Inferior parietal cortex (tissue), 1 donor: ENCODE measurements around the gene MYBPHL.

Experiments used
- DNase-seq: peaks from one replicate; pipeline ENCODE4 v3.0.0-alpha.2; 2016; ENCODE audit errors: extremely low spot score

MYBPHL gene

DNA sequence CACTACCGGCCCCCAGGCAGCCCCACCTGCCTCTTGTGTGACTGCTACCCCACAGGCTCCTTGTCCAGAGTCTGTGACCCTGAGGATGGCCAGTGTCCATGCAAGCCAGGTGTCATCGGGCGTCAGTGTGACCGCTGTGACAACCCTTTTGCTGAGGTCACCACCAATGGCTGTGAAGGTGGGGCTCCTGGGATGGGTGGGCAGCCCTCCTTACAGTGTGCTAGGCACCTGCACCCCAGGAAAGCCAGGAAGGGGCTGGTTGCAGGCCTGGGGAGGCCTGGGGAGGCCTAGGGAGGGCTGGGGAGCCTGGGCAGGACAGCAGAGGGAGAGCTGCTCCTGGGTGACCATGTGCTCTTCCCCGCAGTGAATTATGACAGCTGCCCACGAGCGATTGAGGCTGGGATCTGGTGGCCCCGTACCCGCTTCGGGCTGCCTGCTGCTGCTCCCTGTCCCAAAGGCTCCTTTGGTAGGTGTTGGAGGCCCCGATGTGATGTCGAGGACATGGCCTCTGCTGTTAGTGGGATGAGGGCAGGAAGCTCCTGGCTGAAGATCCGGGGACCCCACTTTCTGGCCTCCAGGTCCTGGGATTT lies 41.0 kb downstream of the MYBPHL start:
- no peak for DNase-seq

DNA sequence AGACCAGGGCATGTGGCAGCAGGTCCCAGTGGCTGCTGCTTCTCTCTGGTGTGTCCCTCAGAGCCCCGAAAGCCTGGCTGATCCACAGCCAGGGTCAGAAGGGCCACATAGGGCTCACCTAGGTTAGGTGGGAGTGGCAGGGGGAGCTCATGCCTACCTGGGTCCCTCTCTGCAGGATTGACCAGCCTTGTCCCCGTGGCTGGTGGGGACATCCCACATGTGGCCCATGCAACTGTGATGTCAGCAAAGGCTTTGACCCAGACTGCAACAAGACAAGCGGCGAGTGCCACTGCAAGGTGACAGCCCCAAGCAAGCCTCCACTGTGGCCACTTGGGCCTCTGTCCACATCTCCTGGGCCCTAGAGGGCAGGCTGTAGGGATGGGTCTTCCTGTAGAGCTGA lies 41.8 kb downstream of the MYBPHL start:
- no peak for DNase-seq

DNA sequence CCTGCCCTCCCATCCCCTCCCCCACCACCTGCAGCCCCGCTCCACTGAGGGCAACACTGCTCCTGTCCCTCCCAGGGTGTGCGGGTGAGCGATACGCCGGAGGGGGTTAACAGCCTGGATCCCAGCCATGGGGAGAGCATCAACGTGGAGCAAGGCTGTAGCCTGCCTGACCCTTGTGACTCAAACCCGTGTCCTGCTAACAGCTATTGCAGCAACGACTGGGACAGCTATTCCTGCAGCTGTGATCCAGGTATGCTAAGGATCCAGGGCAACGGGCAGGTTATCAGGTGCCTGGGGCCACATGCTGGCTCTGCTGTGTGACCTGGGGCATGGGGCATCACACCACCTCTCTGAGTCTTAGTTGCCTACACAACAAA lies 42.4 kb downstream of the MYBPHL start:
- no peak for DNase-seq

DNA sequence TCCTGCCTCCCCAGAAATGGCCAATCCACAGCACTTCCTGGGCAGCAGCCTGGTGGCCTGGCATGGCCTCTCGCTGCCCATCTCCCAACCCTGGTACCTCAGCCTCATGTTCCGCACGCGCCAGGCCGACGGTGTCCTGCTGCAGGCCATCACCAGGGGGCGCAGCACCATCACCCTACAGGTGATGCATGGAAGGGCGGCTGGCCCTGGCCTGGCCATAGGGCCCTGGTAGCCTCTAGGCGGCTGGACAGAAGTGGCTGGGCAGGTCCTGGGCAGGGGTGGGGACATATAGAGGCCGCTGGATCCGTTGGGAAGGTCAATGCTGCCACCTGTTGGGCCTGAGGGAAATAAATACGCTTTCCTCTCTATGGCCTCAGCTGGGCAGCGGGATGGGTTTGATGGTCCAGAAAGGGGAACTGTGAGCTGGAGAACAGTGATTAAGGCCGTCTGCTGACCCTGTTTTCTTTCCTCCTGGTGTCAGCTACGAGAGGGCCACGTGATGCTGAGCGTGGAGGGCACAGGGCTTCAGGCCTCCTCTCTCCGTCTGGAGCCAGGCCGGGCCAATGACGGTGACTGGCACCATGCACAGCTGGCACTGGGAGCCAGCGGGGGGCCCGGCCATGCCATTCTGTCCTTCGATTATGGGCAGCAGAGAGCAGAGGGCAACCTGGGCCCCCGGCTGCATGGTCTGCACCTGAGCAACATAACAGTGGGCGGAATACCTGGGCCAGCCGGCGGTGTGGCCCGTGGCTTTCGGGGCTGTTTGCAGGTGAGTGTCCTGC lies 43.0 kb downstream of the MYBPHL start:
- no peak for DNase-seq

DNA sequence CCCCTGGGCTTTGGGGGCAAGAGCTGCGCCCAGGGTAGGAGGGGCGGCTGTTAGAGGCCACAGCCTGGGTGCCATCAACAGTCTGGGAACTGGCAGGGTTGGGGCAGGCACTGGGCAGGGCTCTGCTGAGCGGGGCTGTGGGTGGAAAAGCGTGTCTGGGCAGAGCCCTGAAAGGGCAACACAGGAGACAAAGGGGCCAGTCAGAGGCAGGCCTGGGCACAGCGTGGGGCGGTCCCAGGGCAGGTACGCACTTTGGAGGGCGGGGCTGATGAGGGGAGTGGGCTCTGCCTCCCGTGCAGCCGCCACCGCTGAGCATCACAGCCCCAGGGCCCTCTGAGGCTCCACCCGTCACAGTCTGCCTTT lies 43.6 kb downstream of the MYBPHL start:
- no peak for DNase-seq

DNA sequence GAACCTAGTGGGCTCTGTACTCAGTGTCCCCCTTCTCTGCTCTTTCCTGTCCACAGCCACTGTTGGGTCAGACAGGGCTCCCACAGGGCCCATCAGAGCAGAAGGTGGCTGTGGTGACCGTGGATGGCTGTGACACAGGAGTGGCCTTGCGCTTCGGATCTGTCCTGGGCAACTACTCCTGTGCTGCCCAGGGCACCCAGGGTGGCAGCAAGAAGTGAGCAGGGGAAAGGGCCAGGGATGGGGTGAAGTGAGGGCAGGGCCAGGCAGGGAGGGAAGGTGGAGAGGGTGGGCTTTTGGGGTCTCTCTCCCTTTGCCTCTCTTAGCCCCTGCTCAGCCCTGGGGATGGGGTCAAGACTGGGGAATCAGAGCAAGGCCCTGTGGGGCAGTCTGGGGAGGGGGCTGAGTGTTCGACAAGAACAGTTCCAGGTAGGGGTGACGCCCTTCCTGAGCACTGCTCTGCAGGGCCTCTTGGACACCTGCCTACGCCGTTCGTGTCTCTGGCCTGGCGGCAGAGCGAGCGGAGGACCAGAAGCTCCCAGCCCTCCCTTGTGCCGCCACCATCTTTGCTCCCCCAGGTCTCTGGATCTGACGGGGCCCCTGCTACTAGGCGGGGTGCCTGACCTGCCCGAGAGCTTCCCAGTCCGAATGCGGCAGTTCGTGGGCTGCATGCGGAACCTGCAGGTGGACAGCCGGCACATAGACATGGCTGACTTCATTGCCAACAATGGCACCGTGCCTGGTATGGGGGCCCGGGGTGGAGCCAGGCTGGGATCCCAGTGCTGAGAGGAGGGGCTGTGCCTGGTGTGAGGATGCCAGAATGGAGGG lies 44.4 kb downstream of the MYBPHL start:
- no peak for DNase-seq

DNA sequence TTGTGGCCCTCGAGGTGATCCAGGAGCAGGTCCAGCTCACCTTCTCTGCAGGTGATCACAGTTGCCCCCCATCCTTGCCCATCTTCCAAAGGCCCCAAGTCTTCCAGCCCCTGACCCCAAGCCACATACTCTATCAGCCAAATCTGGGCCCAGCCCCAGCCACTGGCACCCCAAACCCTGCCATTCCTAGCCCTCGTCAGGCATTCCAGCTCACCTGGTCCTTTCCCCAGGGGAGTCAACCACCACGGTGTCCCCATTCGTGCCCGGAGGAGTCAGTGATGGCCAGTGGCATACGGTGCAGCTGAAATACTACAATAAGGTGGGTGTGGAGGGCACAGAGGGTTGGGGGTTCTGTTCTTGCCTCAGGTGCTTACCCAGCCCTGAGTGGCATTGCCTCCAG lies 45.2 kb downstream of the MYBPHL start:
- DNase-seq: no peak

DNA sequence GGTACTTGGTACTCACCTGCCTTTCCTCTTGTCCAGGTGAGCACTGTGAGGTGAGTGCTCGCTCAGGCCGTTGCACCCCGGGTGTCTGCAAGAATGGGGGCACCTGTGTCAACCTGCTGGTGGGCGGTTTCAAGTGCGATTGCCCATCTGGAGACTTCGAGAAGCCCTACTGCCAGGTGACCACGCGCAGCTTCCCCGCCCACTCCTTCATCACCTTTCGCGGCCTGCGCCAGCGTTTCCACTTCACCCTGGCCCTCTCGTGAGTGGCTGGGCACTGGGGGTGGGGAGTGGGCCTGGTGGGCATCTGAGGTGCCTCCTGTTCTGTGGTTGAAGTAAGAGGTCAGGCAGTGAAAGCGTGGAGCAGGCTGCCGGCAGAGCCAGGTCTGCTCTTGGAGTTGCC lies 45.8 kb downstream of the MYBPHL start:
- no peak for DNase-seq

DNA sequence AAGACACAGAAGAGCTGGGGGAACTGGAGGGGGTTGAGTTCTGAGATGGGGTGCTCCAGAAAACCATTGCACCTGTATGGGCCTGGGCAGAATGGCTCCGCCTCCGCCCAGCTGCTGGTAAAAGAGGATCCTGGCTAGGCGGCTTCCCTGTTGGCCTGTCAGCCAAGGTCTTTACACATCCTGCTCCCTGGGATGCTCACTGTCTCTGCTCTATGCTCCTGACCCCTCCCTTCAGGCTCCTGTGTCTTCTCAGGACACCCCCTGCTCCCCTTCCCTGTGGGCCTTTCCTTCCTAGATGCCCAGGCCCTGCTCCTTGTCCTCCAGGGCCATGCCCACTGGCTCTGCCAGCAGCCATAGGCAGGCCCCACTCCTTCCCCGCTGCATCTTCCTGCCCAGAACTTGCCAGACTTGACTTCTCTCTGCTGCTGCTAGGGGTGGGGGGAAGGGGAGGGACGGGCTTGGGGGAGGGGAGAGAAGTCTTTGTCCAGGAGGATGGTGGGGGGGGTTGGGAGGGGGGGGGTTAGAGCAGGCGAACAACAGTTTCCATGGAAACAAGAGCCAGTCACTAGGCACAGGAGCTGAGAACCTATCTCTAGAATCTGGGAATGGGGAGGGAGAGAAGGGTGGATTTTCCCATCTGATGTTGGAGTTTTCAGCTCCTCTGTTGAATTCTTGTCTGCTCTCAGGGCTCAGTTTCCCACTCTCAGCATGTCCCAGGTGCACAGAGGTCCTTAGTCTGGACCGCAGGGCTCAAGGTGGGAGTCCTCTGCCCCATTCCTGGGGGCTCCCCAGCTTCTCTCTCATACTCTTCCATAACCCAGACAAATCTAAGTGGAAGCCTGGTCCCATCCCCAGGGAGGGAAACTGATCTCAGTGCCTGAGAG lies 46.9 kb downstream of the MYBPHL start:
- no peak for DNase-seq

DNA sequence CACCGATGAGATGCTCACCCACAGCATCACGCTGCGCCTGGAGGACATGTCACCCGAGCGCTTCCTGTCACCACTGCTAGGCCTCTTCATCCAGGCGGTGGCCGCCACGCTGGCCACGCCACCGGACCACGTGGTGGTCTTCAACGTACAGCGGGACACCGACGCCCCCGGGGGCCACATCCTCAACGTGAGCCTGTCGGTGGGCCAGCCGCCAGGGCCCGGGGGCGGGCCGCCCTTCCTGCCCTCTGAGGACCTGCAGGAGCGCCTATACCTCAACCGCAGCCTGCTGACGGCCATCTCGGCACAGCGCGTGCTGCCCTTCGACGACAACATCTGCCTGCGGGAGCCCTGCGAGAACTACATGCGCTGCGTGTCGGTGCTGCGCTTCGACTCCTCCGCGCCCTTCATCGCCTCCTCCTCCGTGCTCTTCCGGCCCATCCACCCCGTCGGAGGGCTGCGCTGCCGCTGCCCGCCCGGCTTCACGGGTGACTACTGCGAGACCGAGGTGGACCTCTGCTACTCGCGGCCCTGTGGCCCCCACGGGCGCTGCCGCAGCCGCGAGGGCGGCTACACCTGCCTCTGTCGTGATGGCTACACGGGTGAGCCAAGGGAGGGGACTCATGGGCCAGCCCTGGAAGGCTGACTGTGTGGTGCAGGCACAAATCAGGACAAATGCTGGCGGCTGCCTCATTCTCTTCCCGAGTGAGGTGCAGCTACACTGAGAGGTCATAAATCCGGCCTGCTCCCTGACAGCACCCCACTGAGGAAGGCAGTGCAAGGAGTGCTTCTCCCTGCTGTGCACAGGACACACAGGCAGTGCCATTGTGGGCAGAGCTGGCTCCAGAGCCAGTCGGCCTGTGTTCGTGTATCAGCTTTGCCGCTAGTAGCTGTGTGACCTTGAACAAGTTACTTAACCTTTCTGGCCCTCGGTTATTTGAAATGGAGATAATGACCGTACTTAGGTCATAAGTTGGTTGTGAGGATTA lies 48.0 kb downstream of the MYBPHL start:
- no peak for DNase-seq

DNA sequence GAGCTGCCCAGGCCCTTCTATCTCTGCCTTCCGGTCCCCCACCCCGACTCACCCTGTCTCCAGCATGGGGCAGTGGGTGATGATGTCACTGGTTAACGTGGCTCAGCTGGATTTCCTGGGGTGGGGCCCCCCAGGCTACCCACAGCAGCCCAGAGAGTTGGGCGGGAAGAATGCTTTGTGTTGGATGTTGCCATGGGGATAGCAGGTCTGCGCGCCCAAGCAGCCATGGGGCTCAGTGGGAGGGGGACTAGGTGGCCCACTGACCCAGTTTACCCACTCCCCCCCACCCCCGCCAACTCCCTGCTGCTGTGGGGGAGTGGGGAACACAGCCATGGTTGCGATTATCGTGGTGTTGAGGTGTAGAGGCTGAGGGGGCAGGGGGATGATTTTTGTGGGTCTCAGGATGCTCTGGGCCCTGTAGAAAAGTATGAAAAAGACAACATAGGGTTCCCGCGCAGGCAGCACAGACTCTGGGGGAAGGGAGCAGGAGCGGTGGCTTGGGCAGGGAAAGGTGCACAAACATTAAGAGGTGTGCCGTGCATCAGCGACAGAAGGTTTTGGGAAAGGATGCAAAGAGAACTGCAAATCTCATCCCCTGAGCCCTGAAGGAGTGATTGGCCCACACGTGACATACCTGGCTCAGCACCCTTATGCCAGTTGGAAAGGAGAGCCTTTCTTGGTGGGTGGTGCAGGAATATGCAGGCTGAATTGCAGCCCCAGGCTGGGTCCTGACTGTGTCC lies 49.0 kb downstream of the MYBPHL start:
- no peak for DNase-seq

DNA sequence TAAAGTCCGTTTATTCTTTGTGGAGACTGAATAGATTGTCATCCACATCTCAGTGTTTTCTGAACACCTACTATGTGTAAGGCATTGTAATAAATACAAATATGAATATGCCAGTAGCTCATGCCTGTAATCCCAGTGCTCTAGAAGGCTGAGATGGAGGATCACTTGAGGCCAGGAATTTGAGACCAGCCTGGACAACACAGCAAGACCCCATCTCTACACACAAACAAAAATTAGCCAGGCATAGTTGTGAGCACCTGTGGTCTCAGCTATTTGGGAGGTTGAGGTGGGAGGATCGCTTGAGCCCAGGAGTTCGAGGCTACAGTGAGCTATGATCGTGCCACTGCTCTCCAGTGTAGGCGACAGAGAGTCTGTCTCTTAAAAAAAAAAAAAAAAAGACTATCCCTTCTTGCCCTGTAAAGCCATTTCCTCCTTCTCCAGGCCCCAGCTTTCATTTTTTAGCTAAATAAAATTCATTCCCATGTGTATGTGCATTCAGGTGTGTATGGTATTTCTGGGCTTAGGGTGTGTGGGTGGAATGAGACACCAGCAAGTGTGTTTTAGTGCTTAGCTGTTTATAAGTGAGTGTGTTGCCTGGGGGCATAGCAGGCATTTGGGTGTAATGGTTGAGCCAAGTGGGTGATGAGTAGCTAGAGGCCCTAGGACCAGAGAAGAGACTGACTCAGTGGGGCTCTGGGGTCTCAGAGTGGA lies 49.7 kb downstream of the MYBPHL start:
- no peak for DNase-seq

DNA sequence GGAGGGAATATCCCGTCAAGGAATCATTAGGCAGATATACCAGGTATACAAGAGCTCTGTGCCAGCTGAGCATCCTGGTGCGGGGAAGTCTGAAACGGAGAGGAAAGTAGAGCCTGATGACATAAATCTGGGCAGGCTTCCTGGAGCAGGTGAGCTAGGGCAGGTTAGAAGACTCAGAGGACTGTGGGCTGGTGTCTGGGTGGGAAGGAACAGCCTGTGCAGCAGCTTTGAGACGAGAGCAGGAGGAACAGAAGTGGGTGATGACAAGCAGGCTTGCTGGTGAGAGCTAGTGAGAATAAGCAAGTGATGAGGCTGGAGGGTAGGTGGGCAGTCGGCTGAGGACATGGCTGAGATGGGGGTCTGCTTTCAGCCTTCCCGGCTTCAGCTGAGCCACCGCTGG lies 50.7 kb downstream of the MYBPHL start:
- DNase-seq: no peak

DNA sequence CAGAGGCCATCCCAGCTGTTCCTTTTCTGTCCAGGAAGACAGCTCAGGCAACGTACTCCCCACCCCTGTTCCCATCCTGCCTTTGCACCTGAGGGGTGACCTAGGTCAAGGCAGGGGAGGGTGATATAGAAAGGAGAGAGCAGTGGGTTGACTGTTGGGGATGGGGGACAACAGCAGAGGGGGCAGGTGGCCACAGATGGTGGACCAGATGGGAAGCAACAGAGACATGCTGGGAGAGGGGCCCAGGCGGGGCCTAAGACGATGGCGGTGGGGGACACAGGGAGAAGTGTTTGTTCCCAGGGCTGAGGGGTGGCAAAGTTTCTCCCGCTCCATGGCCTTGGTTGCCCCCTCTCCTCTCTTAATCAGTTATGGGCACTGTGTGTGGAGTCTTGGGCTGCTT lies 51.1 kb downstream of the MYBPHL start:
- no peak for DNase-seq

DNA sequence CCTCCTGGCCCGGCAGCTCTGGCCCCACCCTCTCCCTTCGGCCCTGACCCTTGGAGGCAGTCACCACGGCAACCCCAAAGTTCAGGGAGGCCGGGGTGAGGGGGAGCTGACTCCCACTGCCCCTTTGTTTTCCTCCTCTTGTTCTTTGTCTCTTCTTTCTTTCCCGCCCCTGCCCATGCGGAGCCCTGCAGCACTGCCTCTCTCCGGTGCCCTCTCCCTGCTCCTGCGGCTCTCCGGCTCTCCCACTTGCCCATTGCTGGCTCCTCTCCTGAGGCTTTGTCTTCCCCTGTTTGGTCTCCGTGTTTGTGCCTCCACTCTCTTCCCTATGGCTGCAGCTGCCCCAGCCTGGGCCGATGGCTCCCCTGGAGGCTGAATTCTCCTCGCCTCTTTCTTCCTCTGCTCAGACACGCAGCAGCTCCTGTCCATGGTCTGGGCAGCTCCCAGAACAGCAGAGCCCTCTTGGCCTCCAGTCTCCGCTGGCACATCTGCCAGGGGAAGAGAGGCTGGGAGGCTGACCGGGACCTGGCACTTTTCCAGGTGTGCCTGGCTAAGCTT lies 51.6 kb downstream of the MYBPHL start:
- DNase-seq: no peak

DNA sequence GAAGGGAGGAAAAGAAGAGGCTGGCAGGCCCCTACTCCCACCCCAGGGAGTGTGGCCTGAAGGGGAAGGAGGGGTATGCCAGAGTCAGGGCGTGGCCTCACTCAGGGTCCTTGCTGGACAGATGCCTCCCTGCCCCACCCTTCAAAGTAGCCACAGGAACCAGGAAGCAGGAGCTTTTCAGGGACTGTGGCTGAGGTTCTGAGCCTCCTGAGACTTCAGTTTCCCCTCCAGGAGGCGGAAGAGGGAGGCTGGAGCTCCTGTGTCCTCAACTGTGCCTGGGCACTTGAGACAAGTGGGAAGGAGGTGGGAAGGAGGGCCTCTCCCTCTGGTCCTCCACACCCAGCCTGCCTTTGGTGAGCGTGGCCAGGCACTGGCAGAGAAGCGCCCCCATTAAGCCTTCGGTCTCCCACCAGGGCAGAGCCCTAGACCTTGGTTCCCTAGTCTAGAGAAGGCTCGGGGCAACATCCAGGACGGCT lies 52.2 kb downstream of the MYBPHL start:
- DNase-seq: no peak

DNA sequence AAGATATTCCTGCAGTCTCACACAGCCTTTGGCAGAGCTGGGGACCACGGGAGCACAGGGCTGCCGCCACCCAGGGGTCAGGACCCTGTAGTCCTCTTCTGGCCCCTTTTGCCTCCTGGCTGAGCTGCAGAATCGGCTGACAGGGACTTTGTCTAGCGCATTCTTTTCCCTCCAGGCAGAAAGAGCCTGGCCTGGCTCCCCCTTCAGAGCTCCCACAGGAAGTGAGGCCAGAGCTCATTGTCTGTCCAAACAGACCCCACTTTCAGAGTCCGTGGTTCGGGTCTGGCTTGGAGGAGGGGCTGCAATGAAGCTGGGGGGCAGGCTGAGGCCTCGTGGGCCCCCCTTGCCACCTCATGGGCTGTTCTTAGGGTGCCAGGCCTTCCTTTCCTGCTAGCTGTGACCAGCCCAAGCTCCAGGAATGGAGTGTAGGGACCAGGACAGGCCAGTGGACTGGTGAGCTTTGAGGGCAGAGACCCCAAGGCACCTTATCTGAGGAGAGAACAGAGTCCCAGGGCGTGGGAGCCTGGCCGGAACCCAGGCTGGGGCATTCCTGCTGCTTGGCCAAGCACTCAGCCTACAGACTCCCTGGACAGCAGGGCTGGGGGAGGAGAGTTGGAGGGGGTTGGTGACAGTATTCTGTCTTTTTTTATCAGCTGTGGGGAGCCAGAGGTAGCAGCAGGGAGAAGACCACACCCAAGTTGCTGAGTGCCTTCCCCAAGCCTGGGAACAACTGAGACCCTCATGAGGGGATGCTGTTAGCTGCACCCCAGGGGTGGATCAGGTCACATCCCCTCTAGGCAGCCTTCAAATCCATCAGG lies 52.8 kb downstream of the MYBPHL start:
- DNase-seq: no peak
